Middle frontal gyrus (tissue), 1 donor: ENCODE measurements around the gene OGDH.
"Not testable (repeated sequence)": the region's sequence is repeated elsewhere in the genome, so short reads cannot be mapped to it uniquely, and the experiment has no call there.

Experiments used
- DNase-seq: peaks from one replicate; pipeline ENCODE4 v3.0.0-alpha.2; 2015; ENCODE audit warnings: low spot score; ENCODE audit errors: extremely low spot score

Gene OGDH

DNA sequence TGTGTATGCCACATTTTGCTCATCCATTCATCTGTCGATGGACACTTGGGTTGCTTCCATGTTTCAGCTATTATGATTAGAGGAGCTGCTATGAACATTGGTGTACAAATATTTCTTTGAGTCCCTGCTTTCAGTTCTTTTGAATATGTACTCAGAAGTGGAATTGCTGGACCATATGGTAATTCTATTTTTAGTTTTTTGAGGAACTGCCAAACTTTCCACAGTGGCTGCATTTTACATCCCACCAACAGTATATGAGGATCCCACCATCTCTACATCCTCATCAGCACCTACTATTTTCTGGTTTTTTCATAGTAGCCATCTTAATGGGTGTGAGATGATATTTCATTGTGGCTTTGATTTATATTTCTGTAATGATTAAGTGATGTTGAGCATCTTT is 97.5 kb downstream of the OGDH start:
- DNase-seq, result peak; percentile 22

DNA sequence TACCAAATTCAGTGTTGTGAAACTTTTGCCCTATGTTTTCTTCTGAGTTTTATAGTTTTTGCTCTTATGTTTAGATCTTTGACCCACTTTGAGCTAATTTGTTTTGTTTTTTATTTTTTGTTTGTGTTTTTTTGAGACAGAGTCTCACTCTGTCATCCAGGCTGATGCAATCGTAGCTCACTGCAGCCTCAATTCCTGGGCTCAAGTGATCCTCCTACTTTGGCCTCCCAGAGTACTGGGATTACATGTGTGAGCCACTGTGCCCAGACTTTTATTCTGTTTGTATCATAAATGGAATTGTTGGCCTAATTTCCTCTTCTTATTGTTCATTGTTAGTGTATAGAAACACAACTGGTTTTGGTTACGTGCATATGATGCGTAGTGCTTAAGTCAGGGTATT is 99.0 kb downstream of the OGDH start:
- no peak for DNase-seq

DNA sequence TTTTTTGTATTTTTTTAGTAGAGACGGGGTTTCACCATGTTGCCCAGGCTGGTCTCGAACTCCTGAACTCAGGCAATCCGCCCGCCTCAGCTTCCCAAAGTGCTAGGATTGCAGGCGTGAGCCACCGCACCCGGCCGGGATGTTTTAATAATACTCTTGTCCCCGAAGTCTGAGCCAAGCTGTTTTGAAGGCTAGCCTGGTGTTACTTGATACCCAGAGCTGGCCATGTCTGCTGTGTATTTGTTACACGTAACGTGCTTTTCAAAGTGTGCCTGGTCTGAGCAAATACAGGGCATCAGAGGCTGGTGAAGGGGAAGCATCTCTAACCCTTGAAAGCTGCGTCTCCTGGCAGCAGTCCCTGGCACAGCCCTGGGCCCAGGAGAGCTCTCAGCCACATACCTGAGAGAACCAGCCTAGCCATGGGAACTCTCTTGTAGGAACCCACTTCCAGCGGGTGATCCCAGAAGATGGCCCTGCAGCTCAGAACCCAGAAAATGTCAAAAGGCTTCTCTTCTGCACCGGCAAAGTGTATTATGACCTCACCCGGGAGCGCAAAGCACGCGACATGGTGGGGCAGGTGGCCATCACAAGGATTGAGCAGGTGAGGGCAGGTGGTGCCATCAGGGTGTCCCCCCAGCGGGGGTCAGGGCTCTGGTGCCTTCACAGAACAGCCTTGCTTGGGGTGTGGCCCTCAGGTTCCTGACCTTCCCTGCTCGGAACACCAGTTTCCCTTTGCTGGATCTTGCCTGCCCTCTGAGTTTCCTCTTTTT is 100.5 kb downstream of the OGDH start:
- DNase-seq, result no peak

DNA sequence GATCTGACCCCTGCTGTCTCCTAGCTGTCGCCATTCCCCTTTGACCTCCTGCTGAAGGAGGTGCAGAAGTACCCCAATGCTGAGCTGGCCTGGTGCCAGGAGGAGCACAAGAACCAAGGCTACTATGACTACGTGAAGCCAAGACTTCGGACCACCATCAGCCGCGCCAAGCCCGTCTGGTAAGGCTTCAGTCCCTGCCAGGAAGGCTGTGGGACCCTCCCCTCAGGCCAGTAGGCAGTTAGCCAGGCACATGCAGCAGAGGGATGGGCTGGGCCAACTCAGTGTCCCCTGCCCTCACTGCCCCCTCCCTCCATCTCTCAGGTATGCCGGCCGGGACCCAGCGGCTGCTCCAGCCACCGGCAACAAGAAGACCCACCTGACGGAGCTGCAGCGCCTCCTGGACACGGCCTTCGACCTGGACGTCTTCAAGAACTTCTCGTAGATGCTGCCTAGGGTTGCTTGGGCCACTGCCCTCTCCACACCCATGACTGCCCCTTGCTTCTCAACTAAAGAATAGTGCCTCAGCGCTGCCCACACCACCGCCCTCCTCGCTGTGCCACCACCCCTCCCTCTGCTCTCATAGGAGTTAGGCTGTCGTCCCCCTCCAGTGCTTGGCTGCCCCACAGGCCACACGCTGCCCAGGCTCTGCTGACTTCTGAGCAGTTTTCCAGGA is 101.3 kb downstream of the OGDH start:
- DNase-seq, result no peak

DNA sequence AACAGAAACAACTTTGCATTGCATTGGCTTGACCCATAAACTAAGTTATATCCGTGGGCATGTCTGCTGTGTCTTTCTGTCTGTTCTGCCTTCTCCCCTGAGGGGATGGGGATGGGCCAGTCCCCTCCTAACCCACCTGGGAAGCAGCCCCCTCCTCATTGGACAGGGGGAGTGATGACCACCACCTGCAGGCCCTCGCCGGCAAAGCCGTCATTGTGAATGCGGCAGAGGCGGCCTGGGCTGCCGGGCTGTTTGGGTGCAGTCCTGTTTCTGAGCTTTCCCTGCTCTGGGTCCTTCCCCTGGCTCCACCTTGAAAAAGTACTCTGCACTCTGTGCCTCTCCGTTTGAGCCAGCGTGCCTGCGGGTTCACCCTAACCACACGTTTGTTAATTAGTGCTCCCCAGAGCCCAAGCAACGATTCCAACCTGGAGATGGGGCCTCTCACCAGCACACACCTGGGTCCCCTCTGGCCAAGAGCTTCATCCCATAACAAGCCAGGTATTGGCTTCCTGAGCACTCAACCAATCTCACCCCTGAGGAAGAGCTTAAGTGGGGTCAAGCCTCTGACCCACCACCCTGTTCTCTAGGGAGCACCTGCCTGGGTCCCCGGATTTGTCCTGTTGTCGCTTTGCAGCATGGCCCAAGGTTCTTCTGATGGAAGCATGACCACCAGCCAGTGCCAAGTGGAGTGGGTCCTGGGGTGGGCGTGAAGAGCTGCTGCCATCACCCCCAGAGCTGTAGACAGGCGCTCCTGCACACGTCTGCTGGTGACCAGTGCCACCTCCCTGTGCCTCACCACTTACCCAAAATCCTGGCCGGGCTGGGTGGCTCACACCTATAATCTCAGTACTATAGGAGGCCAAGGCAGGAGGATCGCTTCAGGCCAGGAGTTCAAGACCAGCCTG is 102.8 kb downstream of the OGDH start:
- DNase-seq, result no peak

DNA sequence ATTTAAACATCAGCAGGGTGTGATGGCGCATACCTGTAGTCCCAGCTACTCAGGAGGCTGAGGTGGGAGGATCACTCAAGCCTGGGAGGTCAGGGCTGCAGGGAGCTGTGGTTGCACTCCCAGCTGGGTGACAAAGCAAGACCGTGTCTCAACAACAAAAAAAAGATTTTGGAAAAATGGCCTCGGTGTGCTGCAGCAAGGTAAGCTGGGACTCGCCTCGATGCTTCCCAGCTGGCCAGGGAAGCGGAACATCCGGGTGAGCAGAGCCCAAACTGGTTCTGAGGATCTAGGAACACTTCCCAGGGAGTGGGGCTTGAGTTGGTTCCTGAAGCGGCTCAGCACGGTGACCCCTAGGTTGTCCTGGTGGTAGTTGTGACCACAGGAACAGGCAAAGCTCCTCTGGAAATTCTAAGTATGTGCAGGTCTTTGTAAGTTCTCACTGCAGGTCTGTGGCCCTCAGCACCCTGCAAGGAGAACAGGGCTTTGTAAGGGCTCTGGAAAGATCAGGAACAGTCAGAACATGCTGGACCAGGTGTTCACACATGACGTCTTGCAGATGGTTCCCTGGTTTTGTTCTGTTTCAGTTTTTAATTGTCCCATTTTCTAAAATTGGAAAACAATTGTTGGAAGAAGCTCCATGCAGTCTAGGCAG is 103.6 kb downstream of the OGDH start:
- no peak for DNase-seq

DNA sequence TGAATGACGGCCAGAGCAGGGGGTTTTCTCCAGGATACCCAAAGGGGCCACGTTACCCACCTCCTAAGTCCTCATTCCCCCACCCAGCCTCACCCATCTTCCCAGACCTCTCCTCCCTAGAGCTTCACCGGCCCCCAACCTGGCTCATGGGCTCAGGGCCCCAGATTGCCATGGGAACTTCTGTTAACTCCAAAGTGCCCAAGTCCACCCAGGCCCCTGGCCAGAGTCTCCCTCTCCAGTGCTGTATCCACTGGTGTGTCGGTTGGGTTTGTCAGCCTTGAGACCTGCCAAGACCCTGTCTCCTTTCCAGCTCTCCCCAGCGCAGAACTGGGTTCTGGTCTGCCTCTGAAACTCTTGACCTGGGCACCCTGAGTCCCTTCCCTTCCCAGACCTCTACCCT is 105.1 kb downstream of the OGDH start:
- no peak for DNase-seq

DNA sequence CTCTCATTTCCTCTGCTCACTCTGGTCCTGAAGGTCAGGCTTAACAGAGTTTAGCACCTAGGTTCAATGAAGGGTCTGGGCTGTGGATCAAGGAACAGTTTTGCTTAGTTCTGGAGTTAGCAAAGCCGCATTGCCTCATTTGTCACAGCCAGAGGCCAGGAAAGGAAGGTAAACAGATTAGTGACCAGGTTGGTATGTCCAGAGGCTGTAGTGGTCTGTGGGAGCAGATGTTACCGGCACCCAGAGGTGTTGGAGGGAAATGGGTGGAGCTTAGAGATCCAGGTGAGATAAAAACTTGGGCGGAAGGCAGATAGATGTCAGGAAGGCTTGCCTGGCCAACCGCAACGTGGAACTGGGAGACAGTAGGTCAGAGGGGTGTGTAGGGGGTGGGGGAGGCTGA is 105.6 kb downstream of the OGDH start:
- DNase-seq, result no peak

DNA sequence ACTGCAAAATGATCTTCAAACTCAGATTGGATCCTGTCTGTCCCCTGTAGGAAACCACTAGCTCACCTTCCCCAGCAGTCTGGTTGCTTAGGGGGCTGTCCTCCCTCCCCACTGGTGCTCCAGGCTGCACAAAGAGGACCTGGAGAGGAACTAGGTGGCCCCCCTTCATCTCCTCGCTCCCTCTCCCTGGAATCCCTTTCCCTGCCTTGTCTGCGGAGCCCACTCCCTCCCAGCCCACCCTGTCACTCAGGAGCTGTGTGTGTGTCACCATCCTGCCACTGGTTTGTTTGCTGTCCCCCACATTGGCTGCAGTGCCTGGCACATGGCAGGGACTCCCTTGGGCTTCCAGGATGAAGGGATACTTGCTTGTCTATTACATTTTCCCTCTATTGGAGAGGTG is 106.7 kb downstream of the OGDH start:
- DNase-seq, result no peak

DNA sequence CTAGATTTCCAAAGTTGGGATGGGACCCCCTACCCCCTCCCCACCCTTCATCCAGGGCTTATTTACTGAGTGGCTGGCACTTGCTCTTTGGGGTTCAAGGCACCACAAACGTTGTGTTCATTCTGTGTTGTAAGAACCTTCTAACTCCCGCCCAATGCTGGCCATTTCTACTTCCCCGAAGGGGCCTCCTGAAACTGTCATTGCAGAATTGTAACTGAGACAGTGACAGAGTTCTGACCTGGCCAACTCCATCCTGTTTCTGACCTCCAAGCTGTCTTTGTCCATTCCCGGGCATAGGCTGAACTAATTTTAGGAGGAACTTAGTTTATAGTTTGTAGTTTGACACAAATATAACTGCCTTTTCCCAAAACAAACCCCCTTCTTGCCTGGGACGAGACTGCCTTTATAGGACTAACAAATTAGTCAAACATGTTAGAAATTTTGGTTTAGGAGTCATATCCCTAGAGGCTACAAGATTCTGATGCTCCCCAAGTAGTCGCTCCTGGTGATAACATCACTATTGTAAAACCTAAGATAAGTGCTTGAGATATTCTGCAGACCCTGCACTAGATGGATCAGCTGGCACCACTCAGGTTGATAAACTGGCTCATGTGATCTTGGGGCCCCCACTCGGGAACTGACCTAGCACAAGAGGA is 107.4 kb downstream of the OGDH start:
- no peak for DNase-seq

DNA sequence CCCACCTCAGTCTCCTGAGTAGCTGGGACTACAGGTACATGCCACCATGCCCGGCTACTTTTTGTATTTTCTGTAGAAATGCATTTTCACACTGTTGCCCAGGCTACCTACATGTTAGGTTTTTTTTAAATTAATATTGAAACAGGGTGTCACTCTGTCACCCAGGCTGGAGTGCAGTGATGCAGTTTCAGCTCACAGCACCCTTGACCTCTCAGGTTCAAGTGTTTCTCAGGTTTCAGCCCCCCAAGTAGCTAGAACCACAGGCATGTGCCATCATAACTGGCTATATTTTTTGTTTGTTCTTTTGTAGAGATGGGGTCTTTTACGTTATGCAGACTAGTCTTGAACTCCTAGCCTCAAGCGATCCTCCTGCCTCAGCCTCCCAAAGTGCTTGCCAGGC is 109.8 kb downstream of the OGDH start:
- DNase-seq, result no peak

DNA sequence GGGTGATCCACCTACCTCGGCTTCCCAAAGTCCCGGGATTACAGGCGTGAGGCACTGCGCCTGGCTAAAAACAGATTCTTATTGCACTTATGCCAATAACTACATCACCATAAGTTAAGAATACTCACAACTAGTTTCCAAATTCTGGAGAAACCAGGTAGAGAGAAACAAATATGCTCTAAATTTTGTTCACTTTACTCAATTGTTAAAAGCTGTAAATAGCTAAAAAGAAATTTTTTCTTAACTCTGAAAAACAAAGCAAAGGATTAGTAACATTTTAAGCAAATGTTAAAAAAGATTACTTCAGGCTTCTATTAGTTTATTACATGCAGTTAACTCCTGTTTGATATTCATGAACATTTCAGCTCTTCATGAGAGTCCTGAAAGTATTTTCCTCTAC is 113.9 kb downstream of the OGDH start:
- DNase-seq, result no peak

DNA sequence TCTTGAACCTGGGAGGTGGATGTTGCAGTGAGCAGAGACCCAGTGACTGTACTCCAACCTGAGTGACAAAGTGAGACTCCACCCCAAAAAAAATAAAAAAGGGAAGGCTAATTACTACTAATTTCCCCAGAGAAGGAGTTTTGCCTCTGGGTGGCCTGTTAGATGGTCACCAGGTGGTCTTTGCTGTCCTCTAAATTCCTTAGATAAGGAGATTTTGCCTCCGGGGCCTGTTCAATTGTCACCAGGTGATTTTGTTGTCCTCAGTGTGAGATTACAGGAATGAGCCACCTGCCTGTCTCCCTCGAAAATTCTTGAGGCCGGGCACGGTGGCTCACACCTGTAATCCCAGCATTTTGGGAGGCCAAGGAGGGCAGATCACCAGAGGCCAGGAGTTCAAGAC is 117.8 kb downstream of the OGDH start:
- DNase-seq, result no peak

DNA sequence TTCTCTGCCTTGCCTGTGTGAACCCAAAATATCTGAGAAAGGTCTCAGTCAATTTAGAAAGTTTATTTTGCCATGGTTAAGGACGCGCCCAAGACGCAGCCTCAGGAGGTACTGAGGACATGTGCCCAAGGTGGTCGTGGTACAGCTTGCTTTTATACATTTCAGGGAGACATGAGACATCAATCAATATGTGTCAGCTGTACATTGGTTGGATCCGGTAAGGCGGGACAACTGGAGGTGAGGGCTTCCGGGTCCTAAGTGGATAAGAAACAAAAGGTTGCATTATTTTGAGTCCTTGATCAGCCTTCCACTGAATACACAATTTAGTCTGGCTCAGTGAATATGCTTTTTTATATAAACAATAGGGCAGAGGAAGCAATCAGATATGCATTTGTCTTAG is 119.8 kb downstream of the OGDH start:
- DNase-seq, result not testable (repeated sequence)

DNA sequence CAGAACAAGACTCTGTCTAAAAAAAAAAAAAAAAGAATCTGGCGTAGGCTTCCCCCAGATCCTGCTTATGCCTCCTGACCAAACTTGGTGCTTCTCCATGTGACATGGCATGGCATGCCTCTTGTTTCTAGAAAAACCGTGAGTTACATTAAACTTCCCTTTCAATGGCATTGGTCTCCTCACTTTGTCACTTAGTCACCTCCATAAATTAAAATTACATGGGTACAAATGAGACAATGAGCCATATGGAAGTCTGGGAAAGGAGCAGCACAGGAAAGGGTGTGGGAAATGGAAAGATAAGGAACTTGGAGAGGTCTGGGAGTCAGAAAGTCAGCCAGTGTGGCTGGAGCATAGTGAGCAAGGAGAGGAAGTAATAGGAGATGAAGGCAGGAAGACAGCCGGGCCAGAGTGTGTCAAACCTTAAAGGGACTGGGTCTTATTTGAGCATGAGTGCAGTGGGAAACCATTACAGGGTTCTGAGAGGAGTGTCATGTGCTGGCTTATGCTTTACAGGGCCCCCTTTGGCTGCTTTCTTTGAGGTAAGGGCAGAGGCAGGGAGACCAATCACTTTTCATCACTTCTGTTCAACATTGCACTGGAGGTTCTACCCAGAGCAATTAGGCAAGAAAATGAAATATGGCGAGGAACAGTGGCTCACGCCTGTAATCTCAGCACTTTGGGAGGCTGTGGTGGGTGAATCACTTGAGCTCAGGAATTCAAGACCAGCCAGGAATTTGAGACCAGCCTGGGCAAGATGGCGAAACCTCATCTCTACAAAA is 120.9 kb downstream of the OGDH start:
- DNase-seq, result no peak

DNA sequence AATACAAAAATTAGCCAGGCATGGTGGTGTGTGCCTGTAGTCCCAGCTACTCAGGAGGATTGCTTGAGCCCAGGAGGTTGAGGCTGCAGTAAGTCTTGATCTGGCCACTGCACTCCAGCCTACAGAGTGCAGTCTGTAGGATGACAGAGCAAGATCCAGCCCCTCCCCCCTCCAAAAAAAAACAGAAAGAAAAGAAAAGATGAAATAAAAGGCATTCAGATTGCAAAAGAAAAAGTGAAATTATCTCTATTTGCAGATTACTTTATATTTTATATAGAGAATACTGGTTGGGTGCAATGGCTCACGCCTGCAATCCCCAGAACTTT is 121.5 kb downstream of the OGDH start:
- DNase-seq, result no peak

DNA sequence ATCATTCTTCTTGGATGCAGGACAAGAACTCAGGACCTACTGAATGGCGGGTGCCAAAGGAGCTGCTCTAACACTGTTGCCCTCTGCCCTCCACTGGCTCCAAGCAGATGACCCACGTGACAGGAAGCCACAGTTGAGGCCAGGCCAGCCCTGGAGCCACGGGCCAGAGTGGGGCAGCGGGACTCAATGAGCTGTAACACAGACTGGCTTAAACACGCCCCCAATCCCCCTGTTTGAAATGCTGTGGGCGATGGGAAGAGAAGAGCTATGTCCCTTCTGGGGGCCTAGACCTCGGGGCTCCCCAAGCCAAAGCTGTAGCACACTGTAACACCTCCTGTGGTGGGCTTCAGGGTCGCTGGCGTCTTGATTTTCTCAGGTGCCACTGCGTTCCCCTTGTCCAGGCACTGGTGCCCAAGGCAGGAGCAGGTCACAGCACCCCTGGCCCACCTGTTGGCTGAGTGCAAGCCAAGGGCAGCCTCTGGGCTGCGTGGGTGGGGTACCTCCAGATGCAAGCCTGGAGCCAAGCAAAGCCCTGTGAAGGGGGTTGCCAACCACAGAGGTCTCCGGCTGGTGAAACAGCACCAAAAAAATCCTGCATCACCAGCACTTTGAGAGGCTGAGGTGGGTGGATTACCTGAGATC is 123.6 kb downstream of the OGDH start:
- no peak for DNase-seq

DNA sequence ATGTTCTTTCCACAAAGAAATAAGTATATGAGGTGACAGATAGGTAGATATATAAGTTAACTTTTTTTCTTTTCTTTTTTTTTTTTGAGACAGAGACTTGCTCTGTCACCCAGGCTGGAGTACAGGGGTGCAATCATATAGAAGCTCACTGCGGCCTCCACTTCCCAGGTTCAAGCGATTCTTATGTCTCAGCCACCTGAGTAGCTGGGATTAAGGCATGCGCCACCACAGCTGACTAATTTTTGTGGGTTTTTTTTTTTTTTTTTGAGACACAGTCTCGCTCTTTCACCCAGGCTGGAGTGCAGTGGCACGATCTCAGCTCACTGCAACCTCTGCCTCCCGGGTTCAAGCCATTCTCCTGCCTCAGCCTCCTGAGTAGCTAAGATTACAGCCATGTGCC is 126.5 kb downstream of the OGDH start:
- not testable (repeated sequence) for DNase-seq

DNA sequence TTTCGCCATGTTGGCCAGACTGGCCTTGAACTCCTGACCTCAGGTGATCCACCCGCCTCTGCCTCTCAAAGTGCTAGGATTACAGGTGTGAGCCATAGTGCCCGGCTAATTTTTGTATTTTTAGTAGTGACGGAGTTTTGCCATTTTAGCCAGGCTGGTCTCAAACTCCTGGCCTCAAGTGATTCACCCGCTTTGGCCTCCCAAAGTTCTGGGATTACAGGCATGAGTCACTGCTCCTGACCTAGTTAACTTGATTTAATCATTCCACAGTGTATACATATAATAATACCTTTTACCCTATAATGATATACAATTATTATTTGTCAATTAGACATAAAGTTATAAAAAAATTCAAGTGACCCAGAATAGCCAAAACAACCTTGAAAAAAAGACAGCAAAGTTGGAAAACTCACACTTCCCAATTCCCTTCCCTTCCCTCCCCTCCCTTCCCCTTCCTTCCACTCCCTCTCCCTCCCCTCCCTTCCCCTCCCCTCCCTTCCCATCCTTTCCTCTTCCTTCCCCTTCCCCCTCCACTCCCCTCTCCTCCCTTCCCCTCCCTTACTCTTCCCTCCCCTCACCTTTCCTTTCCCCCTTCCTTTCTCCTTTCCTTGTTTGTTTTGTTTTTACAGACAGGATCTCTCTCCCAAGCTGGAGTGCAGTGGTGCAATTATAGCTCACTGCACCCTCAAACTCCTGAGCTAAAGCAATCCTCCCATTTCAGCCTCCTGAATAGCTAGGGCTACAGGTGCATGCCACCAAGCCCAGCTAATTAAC is 127.5 kb downstream of the OGDH start:
- DNase-seq, result no peak
